Kidney tubule cell (primary cell): Measurements from ENCODE around the gene DRAXIN.
A peak's percentile ranks its signal among the peaks of the same experiment; 100 is the strongest.

Experiments
- DNase-seq: peaks from one replicate; pipeline ENCODE4 v3.0.0-alpha.2; 2018; ENCODE audit warnings: low spot score

The DRAXIN gene

DNA sequence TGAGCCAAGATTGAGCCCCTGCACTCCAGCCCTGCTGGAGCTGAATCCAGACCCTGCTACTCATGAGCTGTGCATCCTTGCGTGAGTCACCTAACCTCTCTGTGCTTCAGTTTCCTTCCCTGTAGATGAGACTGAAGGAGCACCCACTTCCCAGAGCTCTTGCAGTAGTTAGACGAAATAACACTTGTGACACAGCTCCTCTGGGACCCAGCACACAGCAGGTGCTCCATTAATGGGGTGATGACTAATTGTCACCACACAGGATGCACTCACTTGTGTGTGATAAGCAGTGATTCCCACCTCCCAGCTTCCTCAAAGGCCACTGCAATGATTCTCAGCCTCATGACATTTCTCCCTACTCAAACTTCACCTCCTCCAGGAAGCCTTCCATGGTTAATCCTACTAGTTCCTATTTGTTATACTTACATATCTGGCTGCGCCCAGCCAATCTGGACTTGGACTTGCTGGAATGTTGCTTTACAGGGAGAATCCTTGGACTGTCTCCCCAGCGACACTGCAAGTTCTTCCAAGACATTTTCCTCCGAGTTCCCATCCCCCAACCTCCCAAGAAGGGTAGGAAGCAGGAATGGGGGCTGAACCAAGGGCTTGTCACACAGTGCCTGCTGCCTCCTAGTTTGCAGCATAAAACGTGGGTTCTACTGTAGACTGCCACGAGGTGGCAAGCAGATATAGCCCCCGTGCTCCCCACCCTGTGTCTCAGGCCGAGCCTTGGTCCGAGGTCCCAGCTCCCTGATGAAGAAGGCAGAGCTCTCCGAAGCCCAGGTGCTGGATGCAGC, 17.2 kb downstream of the DRAXIN start:
- peak; percentile 64 for DNase-seq

DNA sequence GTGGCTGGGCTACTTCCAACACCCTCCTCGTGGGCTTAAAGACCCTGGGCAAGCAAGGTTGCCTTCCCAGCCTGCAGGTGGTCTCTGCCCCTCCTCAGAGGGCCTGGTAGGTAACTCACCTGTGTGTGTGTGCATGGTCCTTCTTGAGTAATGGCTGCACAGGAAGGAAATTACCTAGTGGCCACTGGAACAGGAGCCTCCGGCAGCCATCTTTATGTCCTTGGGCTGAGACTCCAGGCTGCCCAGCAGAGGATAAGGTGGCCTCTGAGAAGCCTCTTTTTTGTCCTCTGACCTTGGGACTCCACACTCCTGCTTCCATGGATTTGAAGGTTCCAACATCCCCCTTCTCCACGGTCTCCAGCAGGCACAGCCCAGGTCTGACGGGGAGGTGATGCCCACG, 20.0 kb downstream of the DRAXIN start:
- DNase-seq, result no peak

DNA sequence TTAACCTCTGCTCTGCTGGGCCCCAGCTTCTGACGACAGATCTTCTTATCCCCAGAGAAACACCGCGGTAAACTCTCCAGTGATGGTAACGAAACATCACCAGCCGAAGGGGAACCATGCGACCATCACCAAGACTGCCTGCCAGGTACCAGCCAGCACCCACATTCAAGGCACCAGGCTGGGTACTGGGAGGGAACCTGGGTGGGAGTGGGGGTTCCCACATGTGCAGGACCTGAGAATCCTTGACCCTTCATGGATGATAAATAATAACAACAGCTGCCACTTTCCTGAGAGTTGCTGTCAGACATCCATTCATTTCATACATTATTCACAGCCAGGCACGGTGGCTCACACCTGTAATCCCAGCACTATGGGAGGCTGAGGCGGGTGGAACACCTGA, 20.8 kb downstream of the DRAXIN start:
- DNase-seq, result no peak

DNA sequence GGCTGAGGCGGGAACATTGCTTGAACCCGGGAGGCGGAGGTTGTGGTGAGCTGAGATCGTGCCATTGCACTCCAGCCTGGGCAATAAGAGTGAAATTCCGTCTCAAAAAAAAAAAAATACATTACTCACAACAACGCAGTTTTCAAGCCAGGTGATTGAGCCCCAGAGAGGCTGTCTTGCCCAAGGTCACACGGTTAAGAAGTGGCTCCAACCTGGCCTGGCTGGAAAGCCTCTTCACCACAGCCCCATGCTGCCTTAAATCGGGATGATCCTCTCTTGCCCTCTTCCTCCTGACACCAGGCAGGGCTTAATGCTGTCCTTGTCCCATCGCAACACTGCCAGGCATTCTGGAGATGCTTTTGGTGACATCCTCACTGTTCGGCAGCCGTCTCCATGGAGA, 21.6 kb downstream of the DRAXIN start:
- no peak for DNase-seq

DNA sequence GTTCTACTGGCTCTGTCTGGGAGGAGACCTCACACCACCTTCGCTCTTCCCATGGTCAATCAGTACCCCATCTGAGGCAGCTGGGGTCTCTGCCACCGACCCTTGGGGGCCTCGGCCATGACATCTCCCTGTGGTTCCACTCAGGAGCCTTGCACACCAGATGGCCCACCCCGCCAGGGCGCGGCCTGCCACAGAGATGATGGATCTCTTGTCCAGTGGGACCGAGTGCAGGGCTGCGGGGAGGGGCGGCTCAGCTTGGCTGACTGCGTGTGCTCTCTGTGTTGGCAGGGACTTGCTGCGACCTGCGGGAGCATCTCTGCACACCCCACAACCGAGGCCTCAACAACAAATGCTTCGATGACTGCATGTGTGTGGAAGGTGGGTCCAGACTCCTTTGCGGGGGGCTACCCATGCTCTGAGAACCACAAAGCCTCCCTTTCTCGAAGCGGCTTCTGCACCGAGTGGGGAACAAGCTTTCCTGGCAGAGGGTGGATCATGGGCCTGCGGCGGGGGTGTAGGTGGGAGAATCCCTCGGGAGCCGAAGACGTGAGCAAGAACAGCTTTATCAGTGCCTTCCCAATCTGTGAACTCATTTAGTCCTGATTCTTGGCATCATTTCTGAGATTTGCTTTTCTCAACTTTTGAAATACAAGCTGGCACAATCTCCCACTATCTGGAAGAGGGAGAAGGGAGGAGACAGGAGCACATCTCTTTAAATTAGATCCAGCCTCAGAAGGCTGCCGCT, 23.5 kb downstream of the DRAXIN start:
- no peak for DNase-seq

DNA sequence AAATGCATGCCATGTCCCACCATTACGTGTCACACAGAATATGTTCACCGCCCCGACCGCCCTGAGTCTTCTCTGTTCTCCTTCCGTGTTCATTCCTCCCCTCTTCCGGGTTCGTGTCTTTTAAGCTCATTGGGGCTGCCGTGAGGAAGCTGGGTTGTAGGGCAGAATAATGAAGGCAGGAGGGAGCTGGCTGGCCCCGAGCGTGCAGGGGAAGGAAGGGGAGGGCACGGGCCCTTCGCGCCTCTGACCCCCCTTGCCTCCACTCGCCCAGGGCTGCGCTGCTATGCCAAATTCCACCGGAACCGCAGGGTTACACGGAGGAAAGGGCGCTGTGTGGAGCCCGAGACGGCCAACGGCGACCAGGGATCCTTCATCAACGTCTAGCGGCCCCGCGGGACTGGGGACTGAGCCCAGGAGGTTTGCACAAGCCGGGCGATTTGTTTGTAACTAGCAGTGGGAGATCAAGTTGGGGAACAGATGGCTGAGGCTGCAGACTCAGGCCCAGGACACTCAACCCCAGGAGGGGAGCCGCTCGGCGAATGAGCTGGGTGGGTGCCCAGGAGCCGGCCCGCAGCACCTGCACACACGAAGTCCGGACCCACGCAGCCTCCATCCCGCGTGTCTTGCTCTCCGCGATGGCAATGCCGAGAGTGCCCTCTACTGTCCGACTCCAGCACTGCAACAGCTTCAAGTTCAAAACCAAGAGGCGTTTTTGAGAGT, 28.0 kb downstream of the DRAXIN start:
- peak; percentile 63 for DNase-seq

DNA sequence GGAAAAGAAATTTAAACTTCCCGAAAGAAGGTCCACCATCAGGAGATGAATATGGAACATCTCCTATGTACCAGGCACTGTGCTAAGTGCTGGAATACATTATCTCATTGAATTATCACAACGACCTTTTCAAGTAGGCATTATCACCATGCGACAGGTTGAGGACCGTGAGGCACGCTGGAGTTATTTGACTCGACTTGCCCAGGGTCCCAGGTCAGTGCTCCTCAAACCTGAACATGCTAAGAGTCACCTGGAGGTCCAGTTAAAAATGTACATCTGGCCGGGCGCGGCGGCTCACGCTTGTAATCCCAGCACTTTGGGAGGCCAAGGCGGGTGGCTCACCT, 28.5 kb downstream of the DRAXIN start:
- no peak for DNase-seq

DNA sequence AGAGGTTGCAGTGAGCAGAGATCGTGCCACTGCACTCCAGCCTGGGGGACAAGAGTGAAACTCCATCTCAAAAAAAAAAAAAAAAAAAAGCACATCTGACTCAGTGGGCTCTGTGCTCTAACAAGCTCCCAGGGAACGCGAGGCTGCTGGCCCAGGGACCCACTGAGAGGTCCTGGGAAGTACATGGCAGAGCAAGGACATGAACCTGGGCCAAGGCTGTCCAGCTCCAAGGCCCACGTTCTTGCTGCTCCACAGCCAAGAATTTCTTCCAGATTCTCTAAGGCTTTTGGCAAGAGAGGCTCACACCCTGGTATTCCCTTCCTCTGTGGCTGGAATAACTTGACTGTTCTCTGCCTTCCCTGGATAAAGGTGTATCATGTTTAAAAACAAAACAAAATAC, 29.0 kb downstream of the DRAXIN start:
- DNase-seq, result no peak

DNA sequence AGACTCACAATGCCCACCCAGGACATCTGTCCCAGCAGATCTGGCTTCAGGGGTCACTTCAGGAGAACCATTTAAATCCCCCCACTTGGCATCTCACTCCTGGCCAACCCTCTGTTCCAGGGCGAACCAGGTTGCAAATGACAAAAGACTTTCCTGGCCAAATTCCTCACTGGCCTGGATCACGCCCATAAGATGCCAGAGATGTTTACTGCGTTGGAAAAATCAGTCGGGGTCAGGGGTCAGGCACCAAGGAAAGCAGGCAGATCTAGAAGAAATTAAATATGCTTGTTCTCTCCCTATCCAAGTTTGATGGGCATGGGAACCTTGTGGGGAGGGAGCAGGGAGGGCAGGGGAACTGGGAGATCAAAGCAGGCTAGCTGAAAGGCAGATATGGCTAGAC, 29.8 kb downstream of the DRAXIN start:
- no peak for DNase-seq

DNA sequence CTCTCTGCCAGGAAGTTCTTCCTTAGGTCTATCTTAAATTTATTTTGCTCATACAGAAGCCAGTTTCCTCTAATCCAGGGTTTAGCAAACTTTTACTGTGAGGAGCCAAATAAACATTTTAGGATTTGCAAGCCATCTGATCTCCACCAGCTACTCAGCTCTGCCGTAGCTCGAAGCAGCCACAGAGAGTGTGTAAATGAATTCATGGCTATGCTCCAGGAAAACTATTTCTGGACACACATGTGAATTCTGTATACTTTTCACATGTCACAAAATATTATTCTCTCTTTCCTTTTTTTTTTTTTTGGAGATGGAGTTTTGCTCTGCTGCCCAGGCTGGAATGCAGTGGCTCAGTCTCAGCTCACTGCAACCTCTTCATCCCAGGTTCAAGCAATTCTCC, 31.0 kb downstream of the DRAXIN start:
- DNase-seq, result no peak

DNA sequence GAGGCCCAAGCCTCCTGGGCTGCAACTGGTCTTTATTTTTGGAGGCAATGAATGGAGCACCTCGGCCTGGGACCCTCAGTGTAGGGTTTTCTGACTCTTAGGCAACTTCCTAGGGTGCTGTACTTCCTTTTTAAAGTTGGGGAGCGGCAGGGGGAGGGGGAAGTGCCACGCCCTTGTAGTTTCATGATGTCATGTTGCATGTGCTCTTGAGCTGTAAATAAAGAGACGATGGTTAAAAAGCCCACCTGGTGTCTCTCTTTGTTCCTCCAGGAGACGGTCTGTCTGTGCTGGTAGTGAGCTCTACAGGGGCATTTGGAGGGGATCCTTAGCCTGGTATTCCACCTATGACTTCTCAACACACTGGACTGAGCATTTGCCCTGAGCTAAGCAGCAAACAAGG, 34.1 kb downstream of the DRAXIN start:
- no peak for DNase-seq

DNA sequence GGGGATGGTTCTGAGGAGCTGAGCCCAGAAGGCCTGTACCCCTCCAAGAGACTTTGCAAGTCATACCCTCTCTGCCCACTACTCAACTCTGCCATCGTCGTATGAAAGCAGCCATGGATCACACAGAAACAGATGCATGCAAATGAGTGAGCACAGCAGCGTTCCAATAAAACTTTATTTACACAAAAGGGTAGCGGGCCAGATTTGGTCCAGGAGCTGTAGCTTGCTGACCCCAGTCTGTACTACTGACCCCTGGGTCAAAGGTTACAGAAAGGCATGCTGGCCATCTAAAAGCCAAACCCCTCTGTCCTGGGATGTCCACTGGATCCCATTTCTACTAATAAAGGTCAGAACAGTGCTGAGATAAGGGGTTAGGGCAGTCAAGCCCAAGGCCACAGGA, 35.6 kb downstream of the DRAXIN start:
- no peak for DNase-seq

DNA sequence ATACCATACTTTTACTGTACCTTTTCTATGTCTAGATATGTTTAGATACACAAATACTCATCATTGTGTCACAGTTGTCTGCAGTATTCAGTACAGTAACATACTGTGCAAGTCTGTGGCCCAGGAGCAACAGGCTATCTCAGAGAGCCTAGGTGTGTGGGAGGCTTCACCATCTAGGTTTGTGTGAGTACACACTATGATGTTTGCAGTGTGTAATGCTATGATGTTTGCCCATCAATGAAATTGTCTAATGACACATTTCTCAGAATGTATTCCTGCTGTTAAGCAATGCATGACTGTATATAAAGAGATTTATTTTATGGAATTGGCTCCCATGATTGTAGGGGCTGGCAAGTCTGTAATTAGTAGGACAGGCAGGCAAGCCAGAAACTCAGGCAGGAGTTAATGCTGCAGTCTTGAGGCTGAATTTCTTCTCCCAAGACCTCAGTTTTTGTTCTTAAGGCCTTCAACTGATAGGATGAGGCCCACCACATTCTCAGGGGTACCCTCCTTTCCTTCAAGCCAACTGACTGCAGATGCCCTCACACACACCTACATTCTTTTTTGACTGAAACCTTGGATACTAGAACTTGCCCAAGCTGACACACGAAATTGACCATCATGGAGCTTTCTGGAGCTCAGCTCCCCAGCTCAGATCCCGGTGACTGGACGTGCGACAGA, 36.8 kb downstream of the DRAXIN start:
- DNase-seq, result peak; percentile 28

DNA sequence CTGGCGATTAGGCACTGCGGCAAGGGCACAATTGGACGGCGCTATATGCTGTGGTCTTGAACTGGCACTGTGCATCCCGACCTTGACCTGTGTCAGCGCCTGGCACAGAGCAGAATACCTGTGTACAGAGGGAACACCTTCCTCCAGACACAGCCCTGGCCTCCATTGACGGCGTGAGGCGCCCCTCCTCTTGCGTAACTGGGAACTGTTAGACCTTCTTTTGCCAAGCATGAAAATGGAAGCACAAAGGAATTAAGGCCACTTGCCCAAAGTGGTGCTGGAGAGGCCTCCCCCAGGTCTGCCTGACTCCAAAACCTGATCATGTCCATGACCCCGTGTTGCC, 37.6 kb downstream of the DRAXIN start:
- DNase-seq, result no peak

DNA sequence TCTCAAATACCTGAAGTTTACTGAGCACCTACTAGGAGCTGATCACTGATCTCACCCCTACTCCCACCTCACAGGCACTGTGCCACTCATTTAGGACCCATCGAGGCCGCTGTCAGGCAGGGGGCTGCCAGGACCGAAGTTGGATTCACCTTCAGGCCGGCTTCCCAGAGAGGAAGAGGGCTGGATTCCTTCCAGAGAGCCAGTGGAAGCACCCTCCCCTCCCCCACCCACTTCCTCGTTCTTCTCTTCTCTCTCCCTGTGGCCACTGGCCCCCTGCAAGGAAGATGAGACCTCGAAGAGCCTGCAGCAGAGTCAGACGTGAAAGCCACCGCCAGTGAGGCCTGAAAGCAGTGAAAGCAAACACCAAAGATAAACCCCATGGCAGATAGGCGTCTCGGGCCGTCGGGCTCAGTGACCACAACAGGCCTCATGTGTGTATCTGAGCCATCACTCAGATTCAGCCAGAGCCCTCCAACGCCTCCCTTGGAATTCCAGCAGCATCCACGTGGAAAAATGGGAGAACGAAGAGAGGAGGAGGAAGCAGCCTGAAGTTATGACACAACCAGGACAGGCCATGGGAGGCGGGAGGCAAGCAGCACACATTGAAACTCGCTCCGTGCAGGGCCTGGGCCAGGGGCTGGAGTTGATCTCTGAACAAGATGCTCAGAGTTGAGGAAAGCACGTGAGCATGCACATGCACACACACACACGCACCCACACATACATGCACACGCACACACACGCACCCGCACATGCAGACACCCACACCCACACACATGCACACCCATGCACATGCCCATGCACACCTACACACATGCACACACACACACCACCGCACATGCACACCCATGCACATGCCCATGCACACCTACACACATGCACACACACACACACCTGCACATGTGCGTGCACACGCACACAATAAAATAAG, 38.3 kb downstream of the DRAXIN start:
- peak; percentile 95 for DNase-seq

DNA sequence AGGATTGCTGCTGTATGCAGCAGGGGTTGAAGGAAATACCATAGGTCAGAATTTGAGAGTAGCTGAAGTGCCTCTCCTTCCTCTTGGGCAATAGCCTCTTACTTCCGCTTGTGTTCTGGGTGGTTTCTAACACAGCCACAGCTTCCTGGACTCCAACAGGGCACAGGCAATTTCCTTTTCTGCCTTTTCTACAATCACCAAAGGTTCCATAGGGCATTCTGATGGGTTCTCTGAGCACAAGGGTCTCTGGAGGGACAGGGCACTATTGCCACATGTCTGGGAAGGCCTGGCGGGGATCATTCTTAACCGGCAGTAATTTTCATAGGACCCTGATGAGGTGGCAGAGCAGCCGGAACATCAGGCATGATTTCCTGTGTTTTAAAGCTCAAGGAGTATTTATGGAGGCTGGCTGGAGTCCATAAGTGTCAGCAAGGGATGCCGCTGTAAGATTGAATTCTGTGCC, 39.0 kb downstream of the DRAXIN start:
- no peak for DNase-seq

DNA sequence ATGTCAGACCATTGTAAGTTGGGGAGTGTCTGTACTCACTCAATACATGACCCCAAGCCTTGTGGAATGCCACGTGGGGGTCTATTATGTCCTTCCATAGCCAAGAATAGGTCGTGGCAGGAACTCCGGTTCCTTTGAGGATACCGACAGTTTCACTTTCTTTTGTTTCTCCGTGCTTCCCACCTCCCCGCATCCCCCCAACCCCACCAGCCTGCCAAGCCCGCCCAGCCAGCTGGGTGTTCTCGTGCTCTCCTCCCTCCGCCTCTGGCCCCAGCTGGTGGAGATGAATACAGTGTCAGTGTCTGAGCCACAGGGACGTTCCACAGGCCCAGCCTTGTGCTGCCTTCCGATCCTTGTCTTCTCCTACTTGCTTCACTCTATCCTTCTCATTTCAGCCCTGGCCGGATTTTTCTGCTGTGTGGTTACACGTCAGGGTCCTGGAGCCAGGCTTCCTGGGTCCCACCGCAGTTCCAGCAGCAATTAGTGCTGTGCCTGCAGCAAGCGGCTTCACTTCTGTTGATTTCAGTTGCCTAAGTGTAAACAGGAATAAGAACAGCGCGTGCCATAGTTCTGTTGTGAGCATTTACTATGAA, 40.3 kb downstream of the DRAXIN start:
- DNase-seq, result peak; percentile 36

DNA sequence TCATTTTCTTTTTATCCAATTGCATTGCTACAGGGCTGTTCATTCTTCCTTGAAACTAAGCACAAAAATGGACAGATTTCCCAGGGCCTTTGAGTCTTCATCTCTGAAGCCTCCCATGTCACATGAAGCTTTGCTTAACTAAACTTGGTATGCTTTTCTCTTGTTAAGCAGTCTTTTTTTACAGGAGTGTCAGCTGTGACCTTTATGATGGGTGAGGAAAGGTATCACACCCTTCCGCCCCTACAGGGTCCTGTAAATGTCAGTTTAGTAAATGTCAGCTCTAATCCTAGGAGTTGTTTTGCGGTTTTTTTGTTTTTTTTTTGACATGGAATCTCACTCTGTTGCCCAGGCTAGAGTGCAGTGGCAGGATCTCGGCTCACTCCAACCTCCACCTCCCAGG, 41.8 kb downstream of the DRAXIN start:
- no peak for DNase-seq

DNA sequence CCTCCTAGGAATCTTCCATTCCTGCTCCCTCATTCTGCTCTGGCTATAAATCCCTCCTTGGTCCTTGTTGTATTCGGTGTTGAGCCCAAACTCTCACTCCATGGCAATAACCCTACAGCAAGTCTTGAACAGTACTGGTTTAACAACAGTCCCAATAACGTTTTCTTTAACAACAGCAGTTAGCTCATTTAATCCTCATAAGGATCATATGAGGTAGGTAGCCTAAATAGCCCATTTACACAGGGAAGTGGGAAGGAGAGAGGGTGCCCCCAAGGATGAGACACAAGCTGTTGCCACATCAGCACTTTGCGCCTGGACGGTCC, 44.0 kb downstream of the DRAXIN start:
- no peak for DNase-seq

DNA sequence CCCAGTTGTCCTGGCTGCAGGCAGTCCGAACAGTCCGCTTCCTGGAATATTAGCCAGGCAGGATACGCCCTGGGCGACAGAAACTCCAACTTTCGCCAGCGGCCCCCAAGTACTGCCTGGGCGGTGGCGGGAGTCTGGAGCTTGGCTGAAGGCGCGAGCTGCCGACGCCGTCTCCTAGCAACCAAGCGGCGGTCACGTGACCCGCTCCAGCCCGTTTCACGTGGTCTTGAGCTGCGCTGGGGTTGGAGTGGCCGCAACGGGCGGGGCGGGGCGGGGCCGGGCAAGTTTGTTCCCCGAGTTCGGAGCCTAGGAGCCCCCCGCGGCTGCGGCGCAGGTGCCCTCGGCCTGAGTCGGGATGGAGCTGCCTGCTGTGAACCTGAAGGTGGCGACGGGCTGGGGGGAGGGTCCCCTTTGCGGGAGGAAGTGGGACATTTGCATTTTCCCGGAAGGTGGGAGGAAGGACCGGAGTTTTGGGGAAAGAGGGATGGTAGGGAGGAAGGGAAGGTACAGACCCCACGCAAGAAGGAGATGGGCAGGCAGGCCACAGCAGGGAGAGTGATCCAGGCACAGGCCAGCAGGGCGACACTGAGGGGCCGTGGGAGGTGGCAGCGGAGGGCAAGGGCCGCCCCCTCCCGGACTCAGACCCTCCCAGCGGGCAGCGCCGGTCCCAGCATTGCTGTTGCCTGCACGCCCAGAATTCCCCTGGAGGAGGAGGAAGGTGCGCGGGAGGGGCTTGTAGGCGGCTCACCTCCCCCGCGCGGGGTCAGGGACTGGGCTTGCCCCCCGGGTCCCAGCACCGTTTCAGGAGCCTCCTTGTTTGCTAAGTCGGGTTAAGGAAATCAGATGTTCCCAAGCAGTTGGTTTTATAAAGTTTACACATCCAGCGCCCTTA, 44.6 kb downstream of the DRAXIN start, which contains the start of gene AGTRAP:
TSS of gene AGTRAP (plus strand) at position 283 of the 892 bp plus-strand sequence. CDS start at position 356, 73 bp downstream.
- peak; percentile 90 for DNase-seq
